ENCODE measurements around the gene TNS3. TPM values are rescaled to one million over a fixed set of nuclear protein-coding genes. Genes with fewer than 3 reads are reported as not detected.

Gene TNS3
- polyA plus RNA-seq, 3 donors: 5.2 to 30.3 (median 7.9) TPM

- Histone ChIP-seq H2AFZ (ENCODE audit: insufficient read depth, low read depth, low read length, poor library complexity, severe bottlenecking) (no peak overlapping the region), H3K4me3 (replicated peaks in 1 of 3; ENCODE audit: low read depth in 2 of 3, low read length in 3 of 3) (no peak overlapping the region), H3K9ac (ENCODE audit: insufficient read depth, low read length, poor library complexity, severe bottlenecking) (no peak overlapping the region), H3K27ac (ENCODE audit: low read depth in 1 of 2, low read length in 2 of 2) (no peak overlapping the region), H3K4me2 (replicated peaks; ENCODE audit: extremely low read depth, low read length, poor library complexity, severe bottlenecking) (no peak overlapping the region), H3K27me3 (ENCODE audit: control insufficient read depth in 2 of 2, insufficient read depth in 2 of 2, low read length in 2 of 2) (no peaks in the 10 kb centered on the region), H4K20me1 (ENCODE audit: insufficient read depth, low read length) (peaks cover 35% of the 10 kb centered on the region), H3K9me3 (replicated peaks in 1 of 2; ENCODE audit: control insufficient read depth in 1 of 2, insufficient read depth in 1 of 2, low read length in 2 of 2) (no peaks in the 10 kb centered on the region), H3K79me2 (ENCODE audit: insufficient read depth, low read length) (no peaks in the 10 kb centered on the region), H3K36me3 (replicated peaks in 1 of 2; ENCODE audit: control insufficient read depth in 1 of 2, insufficient read depth in 2 of 2, low read length in 2 of 2) (peaks cover 54 to 97% of the 10 kb centered on the region in 2 donors), H3K4me1 (ENCODE audit: control insufficient read depth in 1 of 2, insufficient read depth in 2 of 2, low read length in 2 of 2) (no peaks in the 10 kb centered on the region)
- H3K9me3 Mint-ChIP-seq: no peaks in the 10 kb centered on the region
- H3K36me3 Mint-ChIP-seq: peaks cover 65 to 87% of the 10 kb centered on the region in 2 donors
- H3K27ac Mint-ChIP-seq: peak overlapping the region in 2 of 7 donors; percentile 11 to 30
- 97% methylated on average over 6 of the region's 6 CpGs for WGBS (ENCODE audit: insufficient coverage)
- no peaks in the 10 kb centered on the region for H3K4me1 Mint-ChIP-seq
- intact Hi-C loops (cut with micrococcal nuclease): no loop called here
- no peak for DNase-seq
- no peak overlapping the region for H3K4me3 Mint-ChIP-seq
- TF ChIP-seq CTCF (IDR thresholded peaks at IDR 0.05): no peak
- H3K27me3 Mint-ChIP-seq (ENCODE audit: low read depth in 3 of 3): no peaks in the 10 kb centered on the region
Measured at GRCh38 chr7:47331179-47331565, 250.7 kb downstream of the TNS3 start.

GRCh38 chr7:47330561-47331178 is 251.2 kb downstream of the TNS3 start:
- TF ChIP-seq CTCF (IDR thresholded peaks at IDR 0.05): no peak
- Histone ChIP-seq H3K4me1 (ENCODE audit: control insufficient read depth in 1 of 2, insufficient read depth in 2 of 2, low read length in 2 of 2) (no peaks in the 10 kb centered on the region), H3K79me2 (ENCODE audit: insufficient read depth, low read length) (no peaks in the 10 kb centered on the region), H2AFZ (ENCODE audit: insufficient read depth, low read depth, low read length, poor library complexity, severe bottlenecking) (no peak overlapping the region), H4K20me1 (ENCODE audit: insufficient read depth, low read length) (peaks cover 37% of the 10 kb centered on the region), H3K27ac (ENCODE audit: low read depth in 1 of 2, low read length in 2 of 2) (no peak overlapping the region), H3K36me3 (replicated peaks in 1 of 2; ENCODE audit: control insufficient read depth in 1 of 2, insufficient read depth in 2 of 2, low read length in 2 of 2) (peaks cover 51 to 97% of the 10 kb centered on the region in 2 donors), H3K4me3 (replicated peaks in 1 of 3; ENCODE audit: low read depth in 2 of 3, low read length in 3 of 3) (no peak overlapping the region), H3K9ac (ENCODE audit: insufficient read depth, low read length, poor library complexity, severe bottlenecking) (no peak overlapping the region), H3K4me2 (replicated peaks; ENCODE audit: extremely low read depth, low read length, poor library complexity, severe bottlenecking) (no peak overlapping the region), H3K27me3 (ENCODE audit: control insufficient read depth in 2 of 2, insufficient read depth in 2 of 2, low read length in 2 of 2) (no peaks in the 10 kb centered on the region), H3K9me3 (replicated peaks in 1 of 2; ENCODE audit: control insufficient read depth in 1 of 2, insufficient read depth in 1 of 2, low read length in 2 of 2) (no peaks in the 10 kb centered on the region)
- intact Hi-C loops (cut with micrococcal nuclease): no loop called here
- Mint-ChIP-seq H3K27ac (peak overlapping the region in 4 of 7 donors; percentile 11 to 61 (median 26)), H3K4me1 (no peaks in the 10 kb centered on the region), H3K27me3 (ENCODE audit: low read depth in 3 of 3) (no peaks in the 10 kb centered on the region), H3K36me3 (peaks cover 60 to 83% of the 10 kb centered on the region in 2 donors), H3K9me3 (no peaks in the 10 kb centered on the region), H3K4me3 (no peak overlapping the region)
- no peak for DNase-seq
- WGBS (ENCODE audit: insufficient coverage): 95% methylated on average over 12 of the region's 16 CpGs

All from CD14-positive monocyte (primary cell).